Type B pancreatic cell (in vitro differentiated cells): ENCODE measurements around the gene SNRNP48. TPM values are rescaled to one million over a fixed set of nuclear protein-coding genes. Genes with fewer than 3 reads are reported as not detected.

Experiments
- DNase-seq: peaks from one replicate; pipeline ENCODE4 v3.0.0; 2021; ENCODE audit warnings: mixed read lengths; ENCODE audit not compliant: unreplicated experiment; ENCODE audit errors: extremely low spot score
- H3K27ac Mint-ChIP-seq: 2 replicates; pipeline ENCODE4 v1.8.0; 2021; ENCODE audit warnings: mild to moderate bottlenecking, mixed read lengths
- H3K27me3 Mint-ChIP-seq: 2 replicates; pipeline ENCODE4 v1.8.0; 2021; ENCODE audit warnings: mixed read lengths
- H3K36me3 Mint-ChIP-seq: 2 replicates; pipeline ENCODE4 v1.8.0; 2021; ENCODE audit warnings: mixed read lengths
- H3K4me1 Mint-ChIP-seq: one replicate; pipeline ENCODE4 v1.8.0; 2021; ENCODE audit warnings: mixed read lengths; ENCODE audit not compliant: unreplicated experiment
- H3K4me3 Mint-ChIP-seq: 2 replicates; pipeline ENCODE4 v1.8.0; 2021; ENCODE audit warnings: mild to moderate bottlenecking, mixed read lengths
- H3K9me3 Mint-ChIP-seq: 2 replicates; pipeline ENCODE4 v1.8.0; 2021; ENCODE audit warnings: mixed read lengths
- CTCF ChIP-seq: fragments of 200-600 bp; sonication (generic); conservative IDR thresholded peaks from 2 replicates; pipeline ENCODE4 v1.5.0; 2021; ENCODE audit warnings: antibody characterized with exemption, mild to moderate bottlenecking
- total RNA-seq: library from RNA; stranded (reverse); gene quantifications from 2 replicates; pipeline ENCODE4 v1.2.1, GENCODE V29; 2021; ENCODE audit warnings: low replicate concordance

Gene SNRNP48
- total RNA-seq, 1 donor from 2014 or later, result 21.5 TPM

- Mint-ChIP-seq H3K4me3 (peak overlapping the region; percentile 2), H3K36me3 (peaks cover 50% of the 10 kb centered on the region)
- DNase-seq, result no peak
Observed at GRCh38 chr6:7559651-7560385, 30.2 kb upstream of the SNRNP48 start.

GRCh38 chr6:7561153-7561964 lies 28.6 kb upstream of the SNRNP48 start:
- DNase-seq, result no peak
- H3K4me3 Mint-ChIP-seq, result peak overlapping the region; percentile 57
- H3K36me3 Mint-ChIP-seq, result peaks cover 56% of the 10 kb centered on the region
- peak overlapping the region; percentile 89 for H3K27ac Mint-ChIP-seq
- no peaks in the 10 kb centered on the region for H3K9me3 Mint-ChIP-seq
- H3K4me1 Mint-ChIP-seq, result peaks cover 7% of the 10 kb centered on the region
- H3K27me3 Mint-ChIP-seq, result no peaks in the 10 kb centered on the region
- TF ChIP-seq CTCF, result no peak

More at GRCh38 chr6:7559651-7560385, 30.2 kb upstream of the SNRNP48 start:
- TF ChIP-seq CTCF, result no peak
- no peaks in the 10 kb centered on the region for H3K9me3 Mint-ChIP-seq
- peaks cover 10% of the 10 kb centered on the region for H3K4me1 Mint-ChIP-seq
- H3K27ac Mint-ChIP-seq, result peak overlapping the region; percentile 66
- no peaks in the 10 kb centered on the region for H3K27me3 Mint-ChIP-seq

GRCh38 chr6:7562769-7563168 lies 27.2 kb upstream of the SNRNP48 start:
- peaks cover 7% of the 10 kb centered on the region for H3K4me1 Mint-ChIP-seq
- H3K27ac Mint-ChIP-seq, result peak overlapping the region; percentile 48
- no peaks in the 10 kb centered on the region for H3K27me3 Mint-ChIP-seq
- no peak for TF ChIP-seq CTCF
- H3K9me3 Mint-ChIP-seq, result no peaks in the 10 kb centered on the region
- DNase-seq, result no peak
- H3K4me3 Mint-ChIP-seq, result no peak overlapping the region
- peaks cover 55% of the 10 kb centered on the region for H3K36me3 Mint-ChIP-seq

- H3K4me3 Mint-ChIP-seq, result no peak overlapping the region
- H3K4me1 Mint-ChIP-seq, result peaks cover 4% of the 10 kb centered on the region
- no peak for TF ChIP-seq CTCF
- H3K27ac Mint-ChIP-seq, result no peak overlapping the region
- no peaks in the 10 kb centered on the region for H3K9me3 Mint-ChIP-seq
- H3K27me3 Mint-ChIP-seq, result no peaks in the 10 kb centered on the region
- peaks cover 54% of the 10 kb centered on the region for H3K36me3 Mint-ChIP-seq
- no peak for DNase-seq
Observed at GRCh38 chr6:7566107-7566506, 23.9 kb upstream of the SNRNP48 start.

GRCh38 chr6:7566617-7567173 lies 23.3 kb upstream of the SNRNP48 start:
- Mint-ChIP-seq H3K4me1 (peaks cover 1% of the 10 kb centered on the region), H3K4me3 (no peak overlapping the region), H3K36me3 (peaks cover 52% of the 10 kb centered on the region), H3K27me3 (no peaks in the 10 kb centered on the region), H3K9me3 (no peaks in the 10 kb centered on the region), H3K27ac (no peak overlapping the region)
- no peak for DNase-seq
- no peak for TF ChIP-seq CTCF
